ENCODE measurements around the gene M1AP. TPM values are rescaled to one million over a fixed set of nuclear protein-coding genes. Genes with fewer than 3 reads are reported as not detected.

M1AP gene
- total and polyA plus RNA-seq, 9 donors = 0.36 to 0.72 (median 0.45) TPM; not detected in 3

DNA sequence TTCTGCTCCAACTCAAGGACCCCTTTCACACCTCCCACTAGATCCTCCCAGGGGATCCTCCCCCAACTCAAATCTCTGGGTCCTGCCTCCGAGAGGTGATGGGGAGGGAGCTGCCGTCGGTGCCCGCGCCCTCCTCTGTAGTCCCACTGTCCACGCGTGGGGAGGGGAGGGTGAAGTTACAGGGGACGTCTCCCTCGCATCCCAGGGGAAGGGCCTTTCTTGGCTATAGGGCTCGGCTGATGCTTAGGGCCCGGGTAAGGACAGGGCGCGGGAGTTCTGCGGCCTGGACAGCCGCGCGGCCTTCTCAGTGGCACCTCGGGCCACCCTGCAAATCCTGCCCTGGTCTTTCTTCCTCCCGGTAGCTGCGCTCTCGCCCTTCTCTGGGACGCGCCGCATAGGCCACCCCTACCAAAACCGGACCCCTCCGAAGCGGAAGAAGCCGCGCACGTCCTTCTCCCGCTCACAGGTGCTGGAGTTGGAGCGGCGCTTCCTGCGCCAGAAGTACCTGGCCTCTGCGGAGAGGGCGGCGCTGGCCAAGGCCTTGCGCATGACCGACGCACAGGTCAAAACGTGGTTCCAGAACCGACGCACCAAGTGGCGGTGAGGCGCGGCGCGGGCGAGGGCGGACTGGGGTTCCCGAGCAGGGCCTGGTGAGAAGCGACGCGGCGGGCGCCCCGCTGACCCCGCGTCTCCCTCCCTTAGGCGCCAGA lies 132.7 kb downstream of the M1AP start:
- Histone ChIP-seq H3K36me3 (no peaks in the 10 kb centered on the region), H3K4me1 (ENCODE audit: insufficient read depth) (peaks cover 3% of the 10 kb centered on the region), H3K27ac (no peak overlapping the region), H3K27me3 (peaks cover 18% of the 10 kb centered on the region), H3K9me3 (no peaks in the 10 kb centered on the region), H3K4me3 (no peak overlapping the region)
- TF ChIP-seq POLR2A (IDR thresholded peaks at IDR 0.05) = no peak
- TF ChIP-seq, protein P1, sequence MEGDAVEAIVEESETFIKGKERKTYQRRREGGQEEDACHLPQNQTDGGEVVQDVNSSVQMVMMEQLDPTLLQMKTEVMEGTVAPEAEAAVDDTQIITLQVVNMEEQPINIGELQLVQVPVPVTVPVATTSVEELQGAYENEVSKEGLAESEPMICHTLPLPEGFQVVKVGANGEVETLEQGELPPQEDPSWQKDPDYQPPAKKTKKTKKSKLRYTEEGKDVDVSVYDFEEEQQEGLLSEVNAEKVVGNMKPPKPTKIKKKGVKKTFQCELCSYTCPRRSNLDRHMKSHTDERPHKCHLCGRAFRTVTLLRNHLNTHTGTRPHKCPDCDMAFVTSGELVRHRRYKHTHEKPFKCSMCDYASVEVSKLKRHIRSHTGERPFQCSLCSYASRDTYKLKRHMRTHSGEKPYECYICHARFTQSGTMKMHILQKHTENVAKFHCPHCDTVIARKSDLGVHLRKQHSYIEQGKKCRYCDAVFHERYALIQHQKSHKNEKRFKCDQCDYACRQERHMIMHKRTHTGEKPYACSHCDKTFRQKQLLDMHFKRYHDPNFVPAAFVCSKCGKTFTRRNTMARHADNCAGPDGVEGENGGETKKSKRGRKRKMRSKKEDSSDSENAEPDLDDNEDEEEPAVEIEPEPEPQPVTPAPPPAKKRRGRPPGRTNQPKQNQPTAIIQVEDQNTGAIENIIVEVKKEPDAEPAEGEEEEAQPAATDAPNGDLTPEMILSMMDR (IDR thresholded peaks at IDR 0.05) = no peak
- no peak for TF ChIP-seq EP300 (IDR thresholded peaks at IDR 0.05)
- intact Hi-C loops (cut with DNase I) = no loop called here
- 3 to 4% (median 4%) methylated on average over 30 to 60 of the region's 60 CpGs for WGBS, 3 donors
- no peak for DNase-seq

DNA sequence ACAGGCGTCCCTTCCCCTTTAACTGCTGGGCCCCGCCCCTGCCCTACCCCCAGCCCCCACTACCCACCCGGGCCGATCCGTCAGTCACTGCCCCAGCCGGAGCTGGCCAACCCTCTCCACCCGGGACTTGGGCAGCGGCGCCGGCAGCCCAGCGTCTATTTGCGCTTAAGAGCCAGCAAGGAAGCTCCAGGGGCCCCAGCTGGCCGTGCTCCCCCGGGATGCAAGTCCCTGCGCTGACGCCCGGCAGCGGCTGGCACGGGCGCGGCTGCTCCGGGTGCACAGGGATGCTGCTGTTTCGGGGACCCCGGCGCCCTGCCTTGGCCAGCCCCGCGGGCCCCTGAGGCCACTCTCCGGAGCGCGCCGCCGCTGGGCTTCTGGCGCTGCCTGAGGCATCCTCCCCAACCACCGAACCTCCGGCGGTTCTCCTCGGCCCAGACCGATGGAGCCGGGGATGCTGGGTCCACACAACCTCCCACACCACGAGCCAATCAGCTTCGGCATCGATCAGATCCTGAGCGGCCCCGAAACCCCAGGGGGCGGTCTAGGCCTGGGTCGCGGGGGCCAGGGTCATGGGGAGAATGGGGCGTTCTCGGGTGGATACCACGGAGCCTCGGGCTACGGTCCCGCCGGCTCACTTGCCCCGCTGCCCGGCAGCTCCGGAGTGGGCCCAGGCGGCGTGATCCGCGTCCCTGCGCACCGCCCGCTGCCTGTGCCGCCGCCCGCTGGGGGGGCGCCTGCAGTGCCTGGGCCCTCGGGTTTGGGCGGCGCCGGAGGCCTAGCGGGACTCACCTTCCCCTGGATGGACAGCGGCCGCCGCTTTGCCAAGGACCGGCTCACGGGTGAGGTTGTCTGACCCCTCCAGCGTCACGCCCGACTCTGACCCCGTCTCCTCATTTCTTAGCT lies 133.5 kb downstream of the M1AP start, which contains the start of gene TLX2:
Gene TLX2 (plus strand): TSS at position 83 of the 903 bp plus-strand sequence. CDS start 357 bp downstream, at position 440.
- TF ChIP-seq, protein P1 (IDR thresholded peaks at IDR 0.05) = no peak
- TF ChIP-seq EP300 (IDR thresholded peaks at IDR 0.05) = no peak
- TF ChIP-seq POLR2A (IDR thresholded peaks at IDR 0.05) = no peak
- Histone ChIP-seq H3K4me3 (no peak within 1 kb of the TSS), H3K36me3 (no peaks in the 10 kb centered on the region), H3K27me3 (peaks cover 18% of the 10 kb centered on the region), H3K27ac (no peak within 1 kb of the TSS), H3K4me1 (ENCODE audit: insufficient read depth) (peaks cover 3% of the 10 kb centered on the region), H3K9me3 (no peaks in the 10 kb centered on the region)
- DNase-seq = no peak
- intact Hi-C loops (cut with DNase I) = no loop called here
- WGBS, 3 donors = 4% methylated on average over 54 to 82 of the region's 82 CpGs

GRCh38 chr2:74513605-74514367 lies 134.3 kb downstream of the M1AP start:
- Histone ChIP-seq H3K27ac (no peak overlapping the region), H3K36me3 (no peaks in the 10 kb centered on the region), H3K4me3 (no peak overlapping the region), H3K4me1 (ENCODE audit: insufficient read depth) (peaks cover 3% of the 10 kb centered on the region), H3K9me3 (no peaks in the 10 kb centered on the region), H3K27me3 (peaks cover 18% of the 10 kb centered on the region)
- intact Hi-C loops (cut with DNase I) = no loop called here
- 4 to 9% (median 6%) methylated on average over 48 to 52 of the region's 52 CpGs for WGBS, 3 donors
- TF ChIP-seq POLR2A (IDR thresholded peaks at IDR 0.05) = no peak
- no peak for TF ChIP-seq EP300 (IDR thresholded peaks at IDR 0.05)
- DNase-seq = peak in 2 of 5 donors; percentile 21 to 31

GRCh38 chr2:74512744-74513604 lies 135.2 kb downstream of the M1AP start:
- 2 to 6% (median 5%) methylated on average over 27 to 36 of the region's 36 CpGs for WGBS, 3 donors
- Histone ChIP-seq H3K4me1 (ENCODE audit: insufficient read depth) (peaks cover 4% of the 10 kb centered on the region), H3K27ac (no peak overlapping the region), H3K4me3 (no peak overlapping the region), H3K9me3 (no peaks in the 10 kb centered on the region), H3K36me3 (no peaks in the 10 kb centered on the region), H3K27me3 (peaks cover 18% of the 10 kb centered on the region)
- TF ChIP-seq, protein P1 (IDR thresholded peaks at IDR 0.05) = no peak
- no peak for TF ChIP-seq EP300 (IDR thresholded peaks at IDR 0.05)
- no peak for TF ChIP-seq POLR2A (IDR thresholded peaks at IDR 0.05)
- intact Hi-C loops (cut with DNase I) = no loop called here
- peak in 2 of 5 donors; percentile 13 to 25 for DNase-seq
